Measurements from ENCODE around the gene ITGA2B.
A peak's percentile ranks its signal among the peaks of the same experiment; 100 is the strongest.

Gene ITGA2B

DNA sequence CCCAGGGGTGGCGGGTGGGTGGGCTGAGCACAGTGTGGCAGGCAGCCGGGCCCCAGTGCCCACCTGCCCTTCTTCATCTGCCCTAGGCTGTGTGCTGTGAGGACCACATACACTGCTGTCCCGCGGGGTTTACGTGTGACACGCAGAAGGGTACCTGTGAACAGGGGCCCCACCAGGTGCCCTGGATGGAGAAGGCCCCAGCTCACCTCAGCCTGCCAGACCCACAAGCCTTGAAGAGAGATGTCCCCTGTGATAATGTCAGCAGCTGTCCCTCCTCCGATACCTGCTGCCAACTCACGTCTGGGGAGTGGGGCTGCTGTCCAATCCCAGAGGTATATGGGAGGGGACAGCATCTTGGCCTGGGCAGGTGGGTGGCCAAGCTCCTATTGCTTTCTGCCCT, 38.0 kb downstream of the ITGA2B start:
- no peak overlapping the region for H3K4me3 ChIP-seq (ENCODE audit: low read length, poor library complexity, severe bottlenecking)
- no peaks in the 10 kb centered on the region for H3K9me3 ChIP-seq (ENCODE audit: insufficient read depth, low read depth, low read length)
- no peaks in the 10 kb centered on the region for H3K36me3 ChIP-seq (ENCODE audit: insufficient read depth, low read length)

DNA sequence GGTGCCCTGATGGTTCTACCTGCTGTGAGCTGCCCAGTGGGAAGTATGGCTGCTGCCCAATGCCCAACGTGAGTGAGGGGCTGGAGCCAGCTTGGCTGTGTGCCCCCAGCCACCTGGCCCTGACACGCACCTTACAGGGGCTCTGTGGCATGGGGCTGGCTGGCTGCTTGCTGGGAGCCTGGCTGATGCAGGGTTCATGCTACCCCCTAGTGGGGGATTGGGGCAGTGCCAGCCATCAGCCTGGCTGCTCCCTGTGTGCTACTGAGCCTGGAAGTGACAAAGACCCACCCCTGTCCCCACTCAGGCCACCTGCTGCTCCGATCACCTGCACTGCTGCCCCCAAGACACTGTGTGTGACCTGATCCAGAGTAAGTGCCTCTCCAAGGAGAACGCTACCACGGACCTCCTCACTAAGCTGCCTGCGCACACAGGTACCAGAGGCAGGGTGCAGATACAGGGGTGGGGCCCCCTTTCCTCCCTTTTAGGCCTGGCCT, 38.7 kb downstream of the ITGA2B start:
- peaks cover 5% of the 10 kb centered on the region for H3K4me1 ChIP-seq (ENCODE audit: insufficient read depth, low read length, poor library complexity, severe bottlenecking)
- H3K4me2 ChIP-seq (ENCODE audit: low read depth, low read length, poor library complexity, severe bottlenecking) = no peak overlapping the region
- no peaks in the 10 kb centered on the region for H3K79me2 ChIP-seq (ENCODE audit: insufficient read depth, low read length)
- TF ChIP-seq, protein P1, sequence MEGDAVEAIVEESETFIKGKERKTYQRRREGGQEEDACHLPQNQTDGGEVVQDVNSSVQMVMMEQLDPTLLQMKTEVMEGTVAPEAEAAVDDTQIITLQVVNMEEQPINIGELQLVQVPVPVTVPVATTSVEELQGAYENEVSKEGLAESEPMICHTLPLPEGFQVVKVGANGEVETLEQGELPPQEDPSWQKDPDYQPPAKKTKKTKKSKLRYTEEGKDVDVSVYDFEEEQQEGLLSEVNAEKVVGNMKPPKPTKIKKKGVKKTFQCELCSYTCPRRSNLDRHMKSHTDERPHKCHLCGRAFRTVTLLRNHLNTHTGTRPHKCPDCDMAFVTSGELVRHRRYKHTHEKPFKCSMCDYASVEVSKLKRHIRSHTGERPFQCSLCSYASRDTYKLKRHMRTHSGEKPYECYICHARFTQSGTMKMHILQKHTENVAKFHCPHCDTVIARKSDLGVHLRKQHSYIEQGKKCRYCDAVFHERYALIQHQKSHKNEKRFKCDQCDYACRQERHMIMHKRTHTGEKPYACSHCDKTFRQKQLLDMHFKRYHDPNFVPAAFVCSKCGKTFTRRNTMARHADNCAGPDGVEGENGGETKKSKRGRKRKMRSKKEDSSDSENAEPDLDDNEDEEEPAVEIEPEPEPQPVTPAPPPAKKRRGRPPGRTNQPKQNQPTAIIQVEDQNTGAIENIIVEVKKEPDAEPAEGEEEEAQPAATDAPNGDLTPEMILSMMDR (conservative IDR thresholded peaks at IDR 0.05; ENCODE audit: low read length) = peak; percentile 81
- TF ChIP-seq EZH2phosphoT487 (IDR thresholded peaks at IDR 0.05; ENCODE audit: borderline replicate concordance) = no peak
- no peak overlapping the region for H3K9ac ChIP-seq (ENCODE audit: low read depth, low read length, poor library complexity, severe bottlenecking)
- no peaks in the 10 kb centered on the region for H3K9me2 ChIP-seq (replicated peaks; ENCODE audit: low read depth, low read length)
- H3K27me3 ChIP-seq (ENCODE audit: insufficient read depth, low read length, poor library complexity, severe bottlenecking) = no peaks in the 10 kb centered on the region
- H3K36me3 ChIP-seq (ENCODE audit: insufficient read depth, low read length) = no peaks in the 10 kb centered on the region
- no peaks in the 10 kb centered on the region for H3F3A ChIP-seq (ENCODE audit: low read depth)
- H2AFZ ChIP-seq (ENCODE audit: low read length) = no peak overlapping the region
- H3K9me3 ChIP-seq (ENCODE audit: insufficient read depth, low read depth, low read length) = no peaks in the 10 kb centered on the region
- H3K4me3 ChIP-seq (ENCODE audit: low read length, poor library complexity, severe bottlenecking) = no peak overlapping the region
- H4K20me1 ChIP-seq (ENCODE audit: insufficient read depth, low read length, poor library complexity, severe bottlenecking) = no peaks in the 10 kb centered on the region

More for the DNA sequence above, 38.0 kb downstream of the ITGA2B start:
- Histone ChIP-seq H3K79me2 (ENCODE audit: insufficient read depth, low read length) (no peaks in the 10 kb centered on the region), H3K9me2 (replicated peaks; ENCODE audit: low read depth, low read length) (no peaks in the 10 kb centered on the region), H3K9ac (ENCODE audit: low read depth, low read length, poor library complexity, severe bottlenecking) (no peak overlapping the region), H2AFZ (ENCODE audit: low read length) (no peak overlapping the region), H3K27me3 (ENCODE audit: insufficient read depth, low read length, poor library complexity, severe bottlenecking) (no peaks in the 10 kb centered on the region), H3K4me2 (ENCODE audit: low read depth, low read length, poor library complexity, severe bottlenecking) (no peak overlapping the region), H3K4me1 (ENCODE audit: insufficient read depth, low read length, poor library complexity, severe bottlenecking) (peaks cover 5% of the 10 kb centered on the region), H3F3A (ENCODE audit: low read depth) (no peaks in the 10 kb centered on the region), H4K20me1 (ENCODE audit: insufficient read depth, low read length, poor library complexity, severe bottlenecking) (no peaks in the 10 kb centered on the region)
- TF ChIP-seq, protein P1 (conservative IDR thresholded peaks at IDR 0.05; ENCODE audit: low read length) = no peak

DNA sequence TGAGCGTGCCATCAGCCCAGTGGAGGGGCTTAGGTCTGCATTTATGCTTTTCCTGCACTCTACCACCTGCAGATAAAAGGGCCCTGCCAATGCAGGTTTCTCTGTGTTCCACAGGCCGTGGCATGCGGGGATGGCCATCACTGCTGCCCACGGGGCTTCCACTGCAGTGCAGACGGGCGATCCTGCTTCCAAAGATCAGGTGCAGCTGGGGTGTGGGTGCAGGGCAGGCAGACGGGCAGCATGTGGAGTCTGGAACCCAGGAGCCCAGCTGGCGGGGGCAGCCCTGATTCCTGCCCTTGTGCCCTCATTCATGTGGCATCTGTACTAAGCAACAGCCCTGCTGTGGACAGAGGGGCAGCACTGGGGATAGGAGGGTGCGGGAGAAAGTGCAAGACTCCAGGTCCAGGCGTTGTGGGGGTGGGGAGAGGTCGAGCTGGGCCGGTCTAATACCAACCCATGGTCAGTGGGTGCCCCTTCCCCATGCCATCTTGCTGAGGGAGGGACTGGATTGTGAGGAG, 39.8 kb downstream of the ITGA2B start:
- Histone ChIP-seq H4K20me1 (ENCODE audit: insufficient read depth, low read length, poor library complexity, severe bottlenecking) (no peaks in the 10 kb centered on the region), H3K9me2 (replicated peaks; ENCODE audit: low read depth, low read length) (no peaks in the 10 kb centered on the region), H3K9ac (ENCODE audit: low read depth, low read length, poor library complexity, severe bottlenecking) (no peak overlapping the region), H3K9me3 (ENCODE audit: insufficient read depth, low read depth, low read length) (no peaks in the 10 kb centered on the region), H3K27me3 (ENCODE audit: insufficient read depth, low read length, poor library complexity, severe bottlenecking) (no peaks in the 10 kb centered on the region), H2AFZ (ENCODE audit: low read length) (no peak overlapping the region), H3K79me2 (ENCODE audit: insufficient read depth, low read length) (no peaks in the 10 kb centered on the region), H3K4me3 (ENCODE audit: low read length, poor library complexity, severe bottlenecking) (no peak overlapping the region), H3K36me3 (ENCODE audit: insufficient read depth, low read length) (no peaks in the 10 kb centered on the region), H3F3A (ENCODE audit: low read depth) (no peaks in the 10 kb centered on the region), H3K4me2 (ENCODE audit: low read depth, low read length, poor library complexity, severe bottlenecking) (no peak overlapping the region), H3K4me1 (ENCODE audit: insufficient read depth, low read length, poor library complexity, severe bottlenecking) (peaks cover 5% of the 10 kb centered on the region)
- TF ChIP-seq EZH2phosphoT487 (IDR thresholded peaks at IDR 0.05; ENCODE audit: borderline replicate concordance) = no peak
- TF ChIP-seq, protein P1 (conservative IDR thresholded peaks at IDR 0.05; ENCODE audit: low read length) = no peak

Measured in Loucy (cell line).